Endothelial cell (in vitro differentiated cells): ENCODE measurements around the gene ABCF2. TPM values are rescaled to one million over a fixed set of nuclear protein-coding genes. Genes with fewer than 3 reads are reported as not detected.

Experiments used
- DNase-seq: peaks from one replicate; pipeline ENCODE4 v3.0.0; 2021; ENCODE audit warnings: low spot score
- H3K27ac Mint-ChIP-seq: one replicate; pipeline ENCODE4 v1.8.0; 2021; ENCODE audit warnings: mixed read lengths, inconsistent platforms; ENCODE audit not compliant: unreplicated experiment
- H3K27me3 Mint-ChIP-seq: one replicate; pipeline ENCODE4 v1.8.0; 2021; ENCODE audit warnings: mild to moderate bottlenecking, moderate library complexity, mixed read lengths, inconsistent platforms; ENCODE audit not compliant: unreplicated experiment
- H3K36me3 Mint-ChIP-seq: one replicate; pipeline ENCODE4 v1.8.0; 2021; ENCODE audit warnings: mild to moderate bottlenecking, low read depth, mixed read lengths, inconsistent platforms; ENCODE audit not compliant: unreplicated experiment
- H3K4me1 Mint-ChIP-seq: one replicate; pipeline ENCODE4 v1.8.0; 2021; ENCODE audit warnings: mild to moderate bottlenecking, mixed read lengths, inconsistent platforms; ENCODE audit not compliant: unreplicated experiment
- H3K4me3 Mint-ChIP-seq: one replicate; pipeline ENCODE4 v1.8.0; 2021; ENCODE audit warnings: mild to moderate bottlenecking, mixed read lengths, inconsistent platforms; ENCODE audit not compliant: unreplicated experiment
- H3K9me3 Mint-ChIP-seq: one replicate; pipeline ENCODE4 v1.8.0; 2021; ENCODE audit warnings: mixed read lengths, inconsistent platforms; ENCODE audit not compliant: unreplicated experiment
- total RNA-seq: library from RNA; stranded (reverse); fragmentation: NEBNext Ultra II Directional; extraction: Animal tissue kit (Norgen Biotek cat#: 25700); gene quantifications from one replicate; pipeline ENCODE4 v1.2.1, GENCODE V29; 2021; ENCODE audit not compliant: unreplicated experiment
- TF ChIP-seq, protein P1 (sequence below): fragments of 200-600 bp; sonication (generic); IDR thresholded peaks from one replicate; pipeline ENCODE4 v1.5.0; 2021; ENCODE audit warnings: antibody characterized with exemption; ENCODE audit not compliant: unreplicated experiment

The ABCF2 gene
- total RNA-seq, 1 donor from 2014 or later = 39.6 TPM

DNA sequence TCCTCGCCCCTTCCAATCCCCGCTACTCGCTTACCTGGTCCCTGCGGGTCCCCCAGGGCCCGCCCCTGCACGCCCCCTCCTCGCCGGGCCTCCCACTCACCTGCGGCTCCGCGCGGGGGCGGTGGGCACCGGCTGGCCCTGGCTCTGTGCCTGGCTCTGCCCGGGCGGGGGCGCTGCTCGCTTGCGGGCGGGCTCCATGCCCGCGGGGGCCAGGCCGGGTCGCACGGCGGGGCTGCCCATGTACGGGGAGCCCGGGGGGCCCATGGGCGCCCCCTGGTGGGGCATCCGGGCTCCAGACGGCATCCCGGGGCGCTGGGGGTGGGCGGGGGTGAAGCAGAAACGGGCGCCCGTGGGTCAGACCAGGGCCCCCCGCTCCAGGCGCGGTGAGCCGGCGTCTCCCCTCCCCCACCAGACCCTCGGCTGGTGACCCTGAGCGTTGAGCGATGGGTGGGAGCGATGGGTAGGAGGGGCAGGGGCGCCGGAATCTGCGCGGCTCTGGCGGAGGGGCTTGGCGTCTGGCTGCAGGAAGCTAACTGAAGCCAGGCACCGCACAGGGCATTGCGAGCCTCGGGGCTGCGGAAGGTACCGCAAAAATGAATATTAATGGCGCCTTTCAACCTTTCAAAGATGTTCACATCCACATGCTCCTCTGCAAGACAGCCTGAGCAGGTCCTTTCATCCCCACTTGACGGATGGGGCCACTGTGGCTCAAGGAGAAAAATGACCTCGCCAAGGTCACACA lies 18.5 kb upstream of the ABCF2 start:
- TF ChIP-seq, protein P1, sequence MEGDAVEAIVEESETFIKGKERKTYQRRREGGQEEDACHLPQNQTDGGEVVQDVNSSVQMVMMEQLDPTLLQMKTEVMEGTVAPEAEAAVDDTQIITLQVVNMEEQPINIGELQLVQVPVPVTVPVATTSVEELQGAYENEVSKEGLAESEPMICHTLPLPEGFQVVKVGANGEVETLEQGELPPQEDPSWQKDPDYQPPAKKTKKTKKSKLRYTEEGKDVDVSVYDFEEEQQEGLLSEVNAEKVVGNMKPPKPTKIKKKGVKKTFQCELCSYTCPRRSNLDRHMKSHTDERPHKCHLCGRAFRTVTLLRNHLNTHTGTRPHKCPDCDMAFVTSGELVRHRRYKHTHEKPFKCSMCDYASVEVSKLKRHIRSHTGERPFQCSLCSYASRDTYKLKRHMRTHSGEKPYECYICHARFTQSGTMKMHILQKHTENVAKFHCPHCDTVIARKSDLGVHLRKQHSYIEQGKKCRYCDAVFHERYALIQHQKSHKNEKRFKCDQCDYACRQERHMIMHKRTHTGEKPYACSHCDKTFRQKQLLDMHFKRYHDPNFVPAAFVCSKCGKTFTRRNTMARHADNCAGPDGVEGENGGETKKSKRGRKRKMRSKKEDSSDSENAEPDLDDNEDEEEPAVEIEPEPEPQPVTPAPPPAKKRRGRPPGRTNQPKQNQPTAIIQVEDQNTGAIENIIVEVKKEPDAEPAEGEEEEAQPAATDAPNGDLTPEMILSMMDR = peak; percentile 79
- Mint-ChIP-seq H3K4me1 (peaks cover 23% of the 10 kb centered on the region), H3K9me3 (no peaks in the 10 kb centered on the region), H3K4me3 (no peak overlapping the region), H3K36me3 (no peaks in the 10 kb centered on the region), H3K27me3 (peaks cover 26% of the 10 kb centered on the region), H3K27ac (no peak overlapping the region)
- peak; percentile 71 for DNase-seq

DNA sequence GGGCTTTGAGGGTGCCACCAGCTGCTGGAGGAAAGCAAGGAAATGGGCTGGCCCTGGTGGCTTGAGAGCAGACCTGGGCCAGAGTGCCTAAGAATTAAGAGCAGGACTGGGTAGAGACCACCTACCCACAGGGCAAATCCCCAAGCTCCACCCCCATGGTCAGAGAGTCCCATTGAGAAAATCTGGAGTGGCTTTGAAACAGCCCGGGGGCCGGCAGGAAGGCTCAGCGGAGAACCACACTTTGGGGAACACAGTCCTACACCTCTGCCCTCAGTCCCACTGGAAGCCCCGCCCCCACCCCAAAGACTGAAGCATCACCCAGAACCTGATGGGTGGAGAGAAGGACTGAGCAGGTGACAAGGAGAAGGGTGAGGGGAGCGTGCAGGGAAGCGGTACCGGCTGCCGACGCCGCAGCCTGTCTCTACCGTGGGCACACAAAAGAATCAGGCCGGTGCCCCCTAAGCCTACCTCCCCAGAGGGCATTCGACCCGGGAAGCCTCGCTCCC lies 17.9 kb upstream of the ABCF2 start:
- TF ChIP-seq, protein P1 = no peak
- H3K9me3 Mint-ChIP-seq = no peaks in the 10 kb centered on the region
- no peaks in the 10 kb centered on the region for H3K36me3 Mint-ChIP-seq
- H3K4me1 Mint-ChIP-seq = peaks cover 16% of the 10 kb centered on the region
- H3K27me3 Mint-ChIP-seq = peaks cover 23% of the 10 kb centered on the region
- no peak overlapping the region for H3K27ac Mint-ChIP-seq
- H3K4me3 Mint-ChIP-seq = no peak overlapping the region
- no peak for DNase-seq

DNA sequence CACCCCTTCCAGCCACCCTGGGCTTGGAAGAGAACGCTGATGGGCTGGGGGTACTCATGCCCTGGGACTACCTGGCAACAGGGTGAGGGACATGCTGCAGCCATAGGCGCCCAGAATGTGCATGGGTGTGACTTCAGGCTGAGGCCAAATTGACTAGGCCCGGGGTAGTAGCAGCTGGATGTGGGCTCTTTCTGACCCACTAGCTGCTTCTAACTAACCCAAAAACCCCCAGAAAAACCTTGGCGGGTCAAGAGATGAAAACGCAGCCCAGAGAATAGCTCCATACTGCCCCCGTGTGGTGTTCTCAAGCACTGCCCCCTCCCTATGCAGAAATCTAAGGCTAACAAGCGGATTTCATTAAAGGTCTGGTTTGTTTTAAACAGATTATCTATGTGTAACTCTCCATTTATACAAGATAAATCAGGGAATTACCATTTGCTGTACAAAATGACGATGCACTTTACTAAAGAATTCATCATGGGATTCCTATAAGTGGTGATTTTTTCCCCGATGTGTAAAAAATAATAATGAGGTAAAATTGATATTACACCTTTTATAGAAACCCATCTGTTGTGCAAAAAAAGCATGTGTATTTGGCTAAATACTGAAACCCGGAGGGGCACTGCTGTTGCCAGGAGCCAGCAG lies 17.3 kb upstream of the ABCF2 start:
- Mint-ChIP-seq H3K36me3 (no peaks in the 10 kb centered on the region), H3K27me3 (peaks cover 21% of the 10 kb centered on the region), H3K9me3 (no peaks in the 10 kb centered on the region), H3K4me1 (peaks cover 15% of the 10 kb centered on the region), H3K27ac (peak overlapping the region; percentile 80), H3K4me3 (no peak overlapping the region)
- TF ChIP-seq, protein P1 = peak; percentile 84
- peak; percentile 69 for DNase-seq

DNA sequence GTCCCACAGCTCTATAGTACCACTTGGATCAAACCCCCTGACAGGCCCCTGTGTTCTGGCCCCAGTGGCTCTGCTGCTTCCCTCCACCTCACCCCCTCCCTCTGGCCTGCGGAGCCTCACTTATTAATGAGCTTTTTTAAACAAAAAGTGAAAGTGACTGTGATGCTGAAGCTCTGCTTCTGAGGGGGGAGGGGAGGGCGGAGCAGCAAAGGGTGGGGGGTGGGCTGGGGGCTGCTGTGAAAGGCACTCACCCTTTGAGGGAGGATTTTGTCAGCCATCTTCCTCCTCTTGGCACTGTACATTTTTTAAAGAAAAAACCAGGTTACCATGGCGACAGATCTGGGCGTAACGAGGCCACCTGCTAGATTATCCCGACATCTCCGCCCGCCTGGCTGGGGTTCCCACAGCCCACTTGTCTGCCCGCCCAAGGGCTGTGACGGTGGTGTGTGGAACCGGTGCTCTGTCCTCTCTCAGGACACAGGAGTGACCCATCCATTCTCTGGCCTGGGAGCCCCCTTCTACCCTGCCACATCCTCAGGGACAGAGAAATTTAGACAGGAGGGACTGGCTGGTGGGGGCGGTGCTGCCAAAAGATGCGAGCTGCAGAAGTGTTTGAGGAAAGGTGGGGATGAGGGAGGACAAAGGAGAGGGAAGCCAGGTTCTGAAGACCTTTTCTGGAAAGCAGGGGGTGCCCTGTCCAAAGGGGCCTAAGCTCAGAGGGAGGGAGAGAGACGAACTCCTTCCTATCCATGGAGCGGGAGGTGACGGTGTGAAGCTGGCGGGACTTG lies 16.6 kb upstream of the ABCF2 start:
- Mint-ChIP-seq H3K36me3 (peaks cover 6% of the 10 kb centered on the region), H3K9me3 (no peaks in the 10 kb centered on the region), H3K27ac (no peak overlapping the region), H3K27me3 (peaks cover 19% of the 10 kb centered on the region), H3K4me1 (peaks cover 13% of the 10 kb centered on the region), H3K4me3 (no peak overlapping the region)
- no peak for DNase-seq
- TF ChIP-seq, protein P1 = no peak
